ENCODE data around the gene TXNDC9.
"Not testable (repeated sequence)": the region's sequence is repeated elsewhere in the genome, so short reads cannot be mapped to it uniquely, and the experiment has no call there.

Gene TXNDC9

GRCh38 chr2:99325384-99325783, 10.7 kb downstream of the TXNDC9 start:
- no peak for DNase-seq (ENCODE audit: low spot score)

- not testable (repeated sequence) for DNase-seq (ENCODE audit: low spot score)
These were observed 18.3 kb downstream of the TXNDC9 start for GRCh38 chr2:99317873-99318200.

- no peak for DNase-seq (ENCODE audit: low spot score)
These were observed 18.8 kb downstream of the TXNDC9 start for GRCh38 chr2:99317161-99317872.

GRCh38 chr2:99301097-99301496, 35.0 kb downstream of the TXNDC9 start, which contains the start of gene LYG1:
Gene LYG1, minus strand, starts transcription at chr2:99301197. Its CDS starts 5,527 bp downstream, at chr2:99295670.
- DNase-seq (ENCODE audit: low spot score): not testable (repeated sequence)

GRCh38 chr2:99299580-99299979, 36.6 kb downstream of the TXNDC9 start:
- no peak for DNase-seq (ENCODE audit: low spot score)

GRCh38 chr2:99297994-99298393, 38.1 kb downstream of the TXNDC9 start:
- no peak for DNase-seq (ENCODE audit: low spot score)

GRCh38 chr2:99285526-99285925, 50.6 kb downstream of the TXNDC9 start:
- DNase-seq (ENCODE audit: low spot score): no peak

- DNase-seq (ENCODE audit: low spot score): no peak
These were observed 56.0 kb downstream of the TXNDC9 start for GRCh38 chr2:99279969-99280695.

- DNase-seq (ENCODE audit: low spot score): no peak
These were observed 57.3 kb downstream of the TXNDC9 start for GRCh38 chr2:99278793-99279291.

- DNase-seq (ENCODE audit: low spot score): not testable (repeated sequence)
These were observed 57.9 kb downstream of the TXNDC9 start for GRCh38 chr2:99278195-99278765.

GRCh38 chr2:99275882-99276281, 60.3 kb downstream of the TXNDC9 start:
- DNase-seq (ENCODE audit: low spot score): no peak
